Chondrocyte (in vitro differentiated cells): ENCODE results near the gene NOM1. TPM values are rescaled to one million over a fixed set of nuclear protein-coding genes. Genes with fewer than 3 reads are reported as not detected.

ENCODE experiments used
- DNase-seq: peaks from one replicate; pipeline ENCODE4 v3.0.0; 2021; ENCODE audit warnings: mixed read lengths, low spot score
- H3K27ac Mint-ChIP-seq: one replicate; pipeline ENCODE4 v1.8.0; 2021; ENCODE audit warnings: mild to moderate bottlenecking, moderate library complexity, mixed read lengths; ENCODE audit not compliant: unreplicated experiment
- H3K27me3 Mint-ChIP-seq: 2 replicates; pipeline ENCODE4 v1.8.0; 2021; ENCODE audit warnings: low read depth, mixed read lengths
- H3K36me3 Mint-ChIP-seq: 2 replicates; pipeline ENCODE4 v1.8.0; 2021; ENCODE audit warnings: low read depth, mixed read lengths
- H3K4me1 Mint-ChIP-seq: 2 replicates; pipeline ENCODE4 v1.8.0; 2021; ENCODE audit warnings: low read depth, mild to moderate bottlenecking, mixed read lengths
- H3K4me3 Mint-ChIP-seq: one replicate; pipeline ENCODE4 v1.8.0; 2021; ENCODE audit warnings: mild to moderate bottlenecking, moderate library complexity, mixed read lengths; ENCODE audit not compliant: unreplicated experiment
- H3K9me3 Mint-ChIP-seq: 2 replicates; pipeline ENCODE4 v1.8.0; 2021; ENCODE audit warnings: low read depth, mixed read lengths
- CTCF ChIP-seq: fragments of 200-600 bp; sonication (generic); IDR thresholded peaks from 2 replicates; pipeline ENCODE4 v1.5.0; 2021; ENCODE audit warnings: antibody characterized with exemption, mild to moderate bottlenecking, moderate library complexity
- total RNA-seq: library from RNA; stranded (reverse); gene quantifications from 3 replicates; pipeline ENCODE4 v1.2.1, GENCODE V29; 2021

NOM1 gene
- total RNA-seq, 1 donor from 2014 or later, result 16.9 TPM

- H3K9me3 Mint-ChIP-seq, result no peaks in the 10 kb centered on the region
- H3K27ac Mint-ChIP-seq, result no peak overlapping the region
- peak; percentile 69 for DNase-seq
- no peak overlapping the region for H3K4me3 Mint-ChIP-seq
- no peak for TF ChIP-seq CTCF
- peaks cover 71% of the 10 kb centered on the region for H3K27me3 Mint-ChIP-seq
- H3K36me3 Mint-ChIP-seq, result no peaks in the 10 kb centered on the region
- H3K4me1 Mint-ChIP-seq, result peaks cover 8% of the 10 kb centered on the region
These were observed 71.8 kb downstream of the NOM1 start for GRCh38 chr7:157021071-157021870.

GRCh38 chr7:157021871-157022680 lies 72.6 kb downstream of the NOM1 start:
- TF ChIP-seq CTCF, result no peak
- H3K36me3 Mint-ChIP-seq, result no peaks in the 10 kb centered on the region
- peaks cover 71% of the 10 kb centered on the region for H3K27me3 Mint-ChIP-seq
- no peak overlapping the region for H3K27ac Mint-ChIP-seq
- no peaks in the 10 kb centered on the region for H3K9me3 Mint-ChIP-seq
- peak; percentile 52 for DNase-seq
- no peak overlapping the region for H3K4me3 Mint-ChIP-seq
- H3K4me1 Mint-ChIP-seq, result peaks cover 8% of the 10 kb centered on the region

Other genes with a start within 250 kb of the NOM1 start
- gene LMBR1, start 56.5 kb upstream of the NOM1 start, total RNA-seq, result 33.4 to 39.1 TPM (median 37.3 TPM) in 3 replicates
- gene MNX1, start 61.0 kb downstream of the NOM1 start, total RNA-seq, result not detected in 3 replicates
- 58.9 to 61.5 TPM (median 60.6 TPM) in 3 replicates for gene UBE3C, start 189.2 kb downstream of the NOM1 start, total RNA-seq